WTC11 (cell line): ENCODE data around the gene DPH1.

Source experiments
- CBFB ChIP-seq: sonication (generic); formaldehyde crosslinking; IDR thresholded peaks from 2 replicates; pipeline ENCODE4 v1.8.1; 2022; ENCODE audit warnings: mild to moderate bottlenecking, low read depth, missing genetic modification reagents
- CREB1 ChIP-seq: sonication (generic); formaldehyde crosslinking; IDR thresholded peaks from 2 replicates; pipeline ENCODE4 v1.8.0; 2023; ENCODE audit warnings: mild to moderate bottlenecking, missing genetic modification reagents
- ELF4 ChIP-seq: sonication (generic); formaldehyde crosslinking; IDR thresholded peaks from 2 replicates; pipeline ENCODE4 v1.8.1; 2022; ENCODE audit warnings: low read depth, mild to moderate bottlenecking, moderate library complexity, missing genetic modification reagents
- KAT7 ChIP-seq: sonication (generic); formaldehyde crosslinking; IDR thresholded peaks from 2 replicates; pipeline ENCODE4 v1.8.1; 2023; ENCODE audit warnings: missing genetic modification reagents, mild to moderate bottlenecking, borderline replicate concordance
- USF2 ChIP-seq: sonication (generic); formaldehyde crosslinking; IDR thresholded peaks from 2 replicates; pipeline ENCODE4 v1.8.1; 2023; ENCODE audit warnings: mild to moderate bottlenecking, missing genetic modification reagents, moderate library complexity
- TF ChIP-seq, protein P1 (sequence below): fragments of 200-600 bp; IDR thresholded peaks from 2 replicates; pipeline ENCODE4 v1.8.0; 2022; ENCODE audit warnings: antibody characterized with exemption

- TF ChIP-seq CBFB (CRISPR knock-in tag), result no peak
- TF ChIP-seq KAT7, result no peak
- TF ChIP-seq, protein P1, sequence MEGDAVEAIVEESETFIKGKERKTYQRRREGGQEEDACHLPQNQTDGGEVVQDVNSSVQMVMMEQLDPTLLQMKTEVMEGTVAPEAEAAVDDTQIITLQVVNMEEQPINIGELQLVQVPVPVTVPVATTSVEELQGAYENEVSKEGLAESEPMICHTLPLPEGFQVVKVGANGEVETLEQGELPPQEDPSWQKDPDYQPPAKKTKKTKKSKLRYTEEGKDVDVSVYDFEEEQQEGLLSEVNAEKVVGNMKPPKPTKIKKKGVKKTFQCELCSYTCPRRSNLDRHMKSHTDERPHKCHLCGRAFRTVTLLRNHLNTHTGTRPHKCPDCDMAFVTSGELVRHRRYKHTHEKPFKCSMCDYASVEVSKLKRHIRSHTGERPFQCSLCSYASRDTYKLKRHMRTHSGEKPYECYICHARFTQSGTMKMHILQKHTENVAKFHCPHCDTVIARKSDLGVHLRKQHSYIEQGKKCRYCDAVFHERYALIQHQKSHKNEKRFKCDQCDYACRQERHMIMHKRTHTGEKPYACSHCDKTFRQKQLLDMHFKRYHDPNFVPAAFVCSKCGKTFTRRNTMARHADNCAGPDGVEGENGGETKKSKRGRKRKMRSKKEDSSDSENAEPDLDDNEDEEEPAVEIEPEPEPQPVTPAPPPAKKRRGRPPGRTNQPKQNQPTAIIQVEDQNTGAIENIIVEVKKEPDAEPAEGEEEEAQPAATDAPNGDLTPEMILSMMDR, result no peak
- no peak for TF ChIP-seq ELF4
- TF ChIP-seq USF2 (CRISPR knock-in tag), result no peak
- TF ChIP-seq CREB1 (CRISPR knock-in tag), result no peak
Measured at GRCh38 chr17:2003525-2003924, 26.4 kb upstream of the DPH1 start.
